B cell (primary cell): ENCODE results near the gene FUS. TPM values are rescaled to one million over a fixed set of nuclear protein-coding genes. Genes with fewer than 3 reads are reported as not detected.
"Not testable (repeated sequence)": the region's sequence is repeated elsewhere in the genome, so short reads cannot be mapped to it uniquely, and the experiment has no call there.

ENCODE experiments used
- ATAC-seq: fragments of 200-7000 bp; cut with Tn5 transposase; one replicate; pipeline ENCODE4 v1.10.0; 2021; ENCODE audit warnings: low read depth, mild to moderate bottlenecking, moderate number of reproducible peaks, moderate library complexity
- CTCF ChIA-PET: fragments of 350-600 bp; sonication (Branson Sonifier 250); formaldehyde crosslinking; loops from one replicate; lab custom pipeline; 2021; ENCODE audit warnings: antibody characterized with exemption, inconsistent platforms; lab: Charles Lee
- POLR2A ChIA-PET: fragments of 350-600 bp; sonication (Branson Sonifier 250); formaldehyde crosslinking; loops from one replicate; lab custom pipeline; 2021; ENCODE audit warnings: antibody characterized with exemption; lab: Charles Lee
- DNase-seq: peaks from one replicate; pipeline ENCODE4 v3.0.0; 2013
- H2AFZ ChIP-seq: 2 replicates; pipeline ENCODE4 v1.6.1; 2012; ENCODE audit warnings: mild to moderate bottlenecking, low read depth, low read length; ENCODE audit not compliant: insufficient read depth, poor library complexity, severe bottlenecking
- H3K27ac ChIP-seq, 2 donors: 1 replicate in 1 of 2; 2 replicates in 1 of 2; pipeline ENCODE4 v1.5.1; 2012 to 2013; ENCODE audit warnings: low read length in 2 of 2, mild to moderate bottlenecking in 2 of 2, moderate library complexity in 1 of 2
- H3K27me3 ChIP-seq, 4 experiments: fragments of 200-600 bp in 1 of 4; sonication (generic) in 1 of 4; replicated peaks in 1 of 4; 1 replicate in 2 of 4; 2 replicates in 2 of 4; pipeline versions ENCODE4 v1.6.1 to v1.7.0; 2013 to 2016; ENCODE audit warnings: low read length in 3 of 4, mild to moderate bottlenecking in 2 of 4, mixed read lengths in 1 of 4, moderate library complexity in 1 of 4; ENCODE audit not compliant: insufficient read depth in 4 of 4, control insufficient read depth in 3 of 4; ENCODE audit errors: control extremely low read depth in 1 of 4
- H3K36me3 ChIP-seq, 2 experiments: replicated peaks in 1 of 2; 1 replicate in 1 of 2; 2 replicates in 1 of 2; pipeline versions ENCODE4 v1.6.1 to v1.7.1; 2013; ENCODE audit warnings: low read length in 1 of 2; ENCODE audit not compliant: insufficient read depth in 2 of 2, control insufficient read depth in 1 of 2; ENCODE audit errors: control extremely low read depth in 1 of 2, extremely low read depth in 1 of 2
- H3K4me1 ChIP-seq, 2 donors: fragments of 200-600 bp in 1 of 2; sonication (generic) in 1 of 2; 1 replicate in 1 of 2; 2 replicates in 1 of 2; pipeline versions ENCODE4 v1.5.1 to v1.6.1; 2013 to 2017; ENCODE audit warnings: low read length in 2 of 2; ENCODE audit not compliant: control insufficient read depth in 2 of 2, insufficient read depth in 2 of 2
- H3K4me2 ChIP-seq: replicated peaks from 2 replicates; pipeline ENCODE3; 2012; ENCODE audit warnings: mild to moderate bottlenecking, low read depth, low read length; ENCODE audit not compliant: poor library complexity, severe bottlenecking
- H3K4me3 ChIP-seq, 5 experiments: fragments of 200-600 bp in 1 of 5; sonication (generic) in 1 of 5; 1 replicate in 3 of 5; 2 replicates in 2 of 5; pipeline versions ENCODE4 v1.5.1 to v1.7.0; 2011 to 2016; ENCODE audit warnings: low read length in 4 of 5, mild to moderate bottlenecking in 4 of 5, low read depth in 2 of 5, control low read depth in 1 of 5, moderate library complexity in 1 of 5; ENCODE audit not compliant: insufficient read depth in 1 of 5; ENCODE audit errors: control extremely low read depth in 1 of 5, extremely low read depth in 1 of 5
- H3K79me2 ChIP-seq: fragments of 200-600 bp; sonication (generic); one replicate; pipeline ENCODE4 v1.6.0; 2016; ENCODE audit warnings: low read length; ENCODE audit not compliant: control insufficient read depth, insufficient read depth
- H3K9ac ChIP-seq: fragments of 200-600 bp; sonication (generic); 2 replicates; pipeline ENCODE4 v1.6.1; 2017; ENCODE audit warnings: mild to moderate bottlenecking, low read length, moderate library complexity
- H3K9me3 ChIP-seq, 3 donors: one replicate each; pipeline versions ENCODE4 v1.6.1 to v1.7.1; 2013; ENCODE audit warnings: low read length in 2 of 3; ENCODE audit not compliant: control insufficient read depth in 2 of 3, insufficient read depth in 1 of 3; ENCODE audit errors: control extremely low read depth in 1 of 3
- H4K20me1 ChIP-seq: 2 replicates; pipeline ENCODE4 v1.6.0; 2012; ENCODE audit warnings: mild to moderate bottlenecking, low read length; ENCODE audit not compliant: insufficient read depth, control insufficient read depth, poor library complexity, severe bottlenecking
- H3K27ac Mint-ChIP-seq: one replicate; pipeline ENCODE4 v1.8.0; 2021; ENCODE audit warnings: mixed read lengths
- H3K27me3 Mint-ChIP-seq: one replicate; pipeline ENCODE4 v1.8.0; 2021; ENCODE audit warnings: mixed read lengths
- H3K4me1 Mint-ChIP-seq: one replicate; pipeline ENCODE4 v1.8.0; 2021; ENCODE audit warnings: mixed read lengths
- H3K4me3 Mint-ChIP-seq: one replicate; pipeline ENCODE4 v1.8.0; 2021; ENCODE audit warnings: mixed read lengths
- H3K9me3 Mint-ChIP-seq: one replicate; pipeline ENCODE4 v1.8.0; 2022; ENCODE audit warnings: mixed read lengths; ENCODE audit not compliant: insufficient read depth
- CTCF ChIP-seq: fragments of 200-600 bp; IDR thresholded peaks from one replicate; pipeline ENCODE4 v1.8.0; 2022; ENCODE audit warnings: antibody characterized with exemption, mild to moderate bottlenecking
- EZH2 ChIP-seq: IDR thresholded peaks from 2 replicates; pipeline ENCODE4 v1.6.1; 2012; ENCODE audit warnings: borderline replicate concordance, low read depth, mild to moderate bottlenecking, moderate library complexity, low read length; ENCODE audit not compliant: insufficient read depth, poor library complexity, severe bottlenecking
- WGBS: methylation state at CpG from one replicate; pipeline ENCODE4 v1.1.5; 2013; ENCODE audit warnings: missing lambda C conversion rate; ENCODE audit not compliant: insufficient coverage; 5-methylcytosine and 5-hydroxymethylcytosine counted together
- intact Hi-C: fragments of 100-400 bp; cut with micrococcal nuclease; formaldehyde crosslinking; loops from one replicate; pipeline ENCODE4 v1.10.0; 2022
- polyA plus RNA-seq: library from polyadenylated mRNA; depleted of rRNA; stranded (reverse); fragments of >200 nt; gene quantifications from 2 replicates; pipeline ENCODE4 v1.2.3, GENCODE V29; 2012
- total RNA-seq, 2 donors: library from RNA; stranded (reverse); fragments of 120-200 nt in 1 of 2; gene quantifications; 1 replicate in 1 of 2; 2 replicates in 1 of 2; pipeline versions ENCODE4 v1.2.3 to v1.2.4, GENCODE V29; 2013 to 2022

FUS gene
- total and polyA plus RNA-seq, 2 donors (not counting 1 experiment from before 2014, with no cell fraction given): 181 to 597 TPM

- Mint-ChIP-seq H3K9me3 (no peaks in the 10 kb centered on the region), H3K4me1 (no peaks in the 10 kb centered on the region), H3K27ac (no peak overlapping the region), H3K4me3 (no peak overlapping the region), H3K27me3 (peaks cover 13% of the 10 kb centered on the region)
- H3K27ac ChIP-seq: no peak overlapping the region
- no peaks in the 10 kb centered on the region for H3K36me3 ChIP-seq
- ChIA-PET CTCF (no interaction called here), POLR2A (no interaction called here)
- H3K9me3 ChIP-seq: no peaks in the 10 kb centered on the region
- no peak for ATAC-seq
- H3K4me3 ChIP-seq: no peak overlapping the region
- DNase-seq: no peak
- no peak overlapping the region for H3K4me2 ChIP-seq
- TF ChIP-seq EZH2: no peak
- no peak for TF ChIP-seq CTCF
- no peaks in the 10 kb centered on the region for H4K20me1 ChIP-seq
- WGBS: 90% methylated on average over 2 of the region's 5 CpGs
- no peaks in the 10 kb centered on the region for H3K79me2 ChIP-seq
- H3K27me3 ChIP-seq: peaks cover 0 to 3% (median 1%) of the 10 kb centered on the region in 4 experiments
- intact Hi-C loops: no loop called here
- H3K9ac ChIP-seq: no peak overlapping the region
- H2AFZ ChIP-seq: no peak overlapping the region
- no peaks in the 10 kb centered on the region for H3K4me1 ChIP-seq
These were observed 30.6 kb upstream of the FUS start for GRCh38 chr16:31149332-31149731.

GRCh38 chr16:31149894-31150890 lies 29.7 kb upstream of the FUS start, which contains the start of gene PRSS36:
PRSS36 (minus strand) TSS chr16:31150066; CDS start chr16:31150035, 31 bp downstream.
- H2AFZ ChIP-seq: no peak within 1 kb of the TSS
- TF ChIP-seq CTCF: no peak
- no peak for TF ChIP-seq EZH2
- no peaks in the 10 kb centered on the region for H3K36me3 ChIP-seq
- ChIA-PET POLR2A (no interaction called here), CTCF (interaction anchor here (0.6 kb wide), 1 partner anchor 196 kb away, joined by 3 read pairs; no protein-coding TSS in a partner anchor)
- Mint-ChIP-seq H3K27ac (no peak within 1 kb of the TSS), H3K4me1 (no peaks in the 10 kb centered on the region), H3K4me3 (no peak within 1 kb of the TSS), H3K27me3 (peaks cover 13% of the 10 kb centered on the region), H3K9me3 (no peaks in the 10 kb centered on the region)
- H3K9me3 ChIP-seq: no peaks in the 10 kb centered on the region
- H3K79me2 ChIP-seq: no peaks in the 10 kb centered on the region
- no peak within 1 kb of the TSS for H3K4me3 ChIP-seq
- no peaks in the 10 kb centered on the region for H3K4me1 ChIP-seq
- no peak within 1 kb of the TSS for H3K9ac ChIP-seq
- no peak within 1 kb of the TSS for H3K27ac ChIP-seq
- intact Hi-C loops: no loop called here
- H3K27me3 ChIP-seq: peaks cover 0 to 3% (median 1%) of the 10 kb centered on the region in 4 experiments
- H3K4me2 ChIP-seq: no peak within 1 kb of the TSS
- ATAC-seq: no peak
- H4K20me1 ChIP-seq: no peaks in the 10 kb centered on the region
- 79% methylated on average over 9 of the region's 11 CpGs for WGBS
- DNase-seq: no peak

GRCh38 chr16:31150976-31151375 lies 29.0 kb upstream of the FUS start:
- POLR2A ChIA-PET, H3K4me1 ChIP-seq, H3K27ac Mint-ChIP-seq, H3K36me3 ChIP-seq, H3K79me2 ChIP-seq, ATAC-seq, H2AFZ ChIP-seq, H3K9ac ChIP-seq, H3K27me3 ChIP-seq, H3K4me1 Mint-ChIP-seq, H3K4me3 Mint-ChIP-seq, H4K20me1 ChIP-seq, intact Hi-C loops, H3K4me2 ChIP-seq, H3K4me3 ChIP-seq, H3K27ac ChIP-seq, H3K9me3 Mint-ChIP-seq, CTCF ChIA-PET, H3K9me3 ChIP-seq, DNase-seq: not testable (repeated sequence)
- WGBS: 50% methylated on average over 2 of the region's 6 CpGs
- H3K27me3 Mint-ChIP-seq: peaks cover 13% of the 10 kb centered on the region
